ENCODE results near the gene CYP4F22.
A peak's percentile ranks its signal among the peaks of the same experiment; 100 is the strongest.

Gene CYP4F22

GRCh38 chr19:15538774-15539173 lies 30.4 kb downstream of the CYP4F22 start:
- DNase-seq, result no peak

- no peak for DNase-seq
Observed at GRCh38 chr19:15539638-15540037, 31.3 kb downstream of the CYP4F22 start.

- no peak for DNase-seq
Observed at GRCh38 chr19:15540435-15540834, 32.1 kb downstream of the CYP4F22 start.

GRCh38 chr19:15544283-15544682 lies 36.0 kb downstream of the CYP4F22 start:
- no peak for DNase-seq

- no peak for DNase-seq
Observed at GRCh38 chr19:15544970-15545369, 36.6 kb downstream of the CYP4F22 start.

GRCh38 chr19:15548648-15549047 lies 40.3 kb downstream of the CYP4F22 start:
- DNase-seq, result no peak

- no peak for DNase-seq
Observed at GRCh38 chr19:15549581-15549980, 41.3 kb downstream of the CYP4F22 start.

- no peak for DNase-seq
Observed at GRCh38 chr19:15550273-15550672, 41.9 kb downstream of the CYP4F22 start.

- no peak for DNase-seq
Observed at GRCh38 chr19:15550929-15551292, 42.6 kb downstream of the CYP4F22 start.

GRCh38 chr19:15551293-15552004 lies 43.1 kb downstream of the CYP4F22 start:
- no peak for DNase-seq

GRCh38 chr19:15555021-15555420 lies 46.7 kb downstream of the CYP4F22 start:
- DNase-seq, result no peak

GRCh38 chr19:15555759-15556633 lies 47.7 kb downstream of the CYP4F22 start:
- DNase-seq, result peak; percentile 61

- no peak for DNase-seq
Observed at GRCh38 chr19:15556634-15557181, 48.4 kb downstream of the CYP4F22 start.

GRCh38 chr19:15557223-15557622 lies 48.9 kb downstream of the CYP4F22 start:
- DNase-seq, result no peak

GRCh38 chr19:15562145-15562544 lies 53.8 kb downstream of the CYP4F22 start:
- no peak for DNase-seq

GRCh38 chr19:15562861-15563260 lies 54.5 kb downstream of the CYP4F22 start:
- DNase-seq, result no peak

GRCh38 chr19:15563325-15563794 lies 55.0 kb downstream of the CYP4F22 start:
- no peak for DNase-seq

GRCh38 chr19:15563931-15564330 lies 55.6 kb downstream of the CYP4F22 start:
- DNase-seq, result no peak

- DNase-seq, result no peak
Observed at GRCh38 chr19:15564534-15565168, 56.3 kb downstream of the CYP4F22 start.

GRCh38 chr19:15570420-15570819 lies 62.1 kb downstream of the CYP4F22 start:
- no peak for DNase-seq

- no peak for DNase-seq
Observed at GRCh38 chr19:15575406-15575805, 67.1 kb downstream of the CYP4F22 start.

GRCh38 chr19:15576526-15577156 lies 68.3 kb downstream of the CYP4F22 start:
- no peak for DNase-seq

All from NCI-H2171 (cell line).